GM23338 (cell line): ENCODE data around the gene CUX1.

ENCODE experiments used
- CTCF ChIP-seq, 2 experiments: fragments of 200-600 bp in 1 of 2; sonication (generic) in 1 of 2; conservative IDR thresholded peaks; 2 replicates each; pipeline versions ENCODE4 v1.5.1 to v1.6.1; 2016 to 2017; ENCODE audit warnings: antibody characterized with exemption in 2 of 2, low read depth in 2 of 2, mild to moderate bottlenecking in 2 of 2, moderate library complexity in 1 of 2
- EZH2 ChIP-seq: fragments of 200-600 bp; sonication (generic); IDR thresholded peaks from one replicate; pipeline ENCODE4 v1.8.0; 2017; ENCODE audit warnings: antibody characterized with exemption, mild to moderate bottlenecking, low read depth; ENCODE audit not compliant: unreplicated experiment
- POLR2AphosphoS5 ChIP-seq: IDR thresholded peaks from 2 replicates; pipeline ENCODE4 v1.6.1; 2016; ENCODE audit warnings: antibody characterized with exemption, low read depth

GRCh38 chr7:101823596-101823995, 6.2 kb downstream of the CUX1 start:
- TF ChIP-seq EZH2 (no peak), CTCF (conservative IDR thresholded peaks at IDR 0.05; ENCODE audit: low read depth in 2 of 2) (no peak), POLR2AphosphoS5 (no peak)
